Measurements from ENCODE around the gene MKNK2. TPM values are rescaled to one million over a fixed set of nuclear protein-coding genes. Genes with fewer than 3 reads are reported as not detected.

Gene MKNK2
- total and polyA plus RNA-seq, 2 donors (not counting 3 experiments of a cell fraction or from before 2014, with no cell fraction given) = 65.1 to 86.1 TPM

DNA sequence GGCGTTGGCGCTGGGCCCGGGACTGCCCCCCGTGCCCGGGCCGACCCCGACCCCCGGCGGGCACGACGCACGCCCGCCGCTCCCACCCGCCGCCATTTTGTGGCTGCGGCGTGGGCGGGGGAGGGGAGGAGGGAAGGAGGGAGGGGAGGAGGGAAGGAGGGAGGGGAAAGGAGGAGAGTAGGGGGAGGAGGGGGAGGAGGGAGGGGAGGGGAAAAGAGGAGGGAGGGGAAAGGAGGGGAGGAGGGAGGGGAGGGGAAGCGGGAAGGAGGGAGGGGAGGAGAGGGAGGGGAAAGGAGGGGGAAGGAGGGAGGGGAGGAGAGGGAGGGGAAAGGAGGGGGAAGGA, 35.5 kb downstream of the MKNK2 start, which contains the start of gene BTBD2:
BTBD2 (minus strand) TSS at position 107 of the 343 bp plus-strand sequence; CDS start at position 96, 11 bp downstream.
- H3K27me3 ChIP-seq (ENCODE audit: control insufficient read depth in 2 of 2, insufficient read depth in 2 of 2, low read length in 2 of 2) = no peaks in the 10 kb centered on the region
- H3K4me1 ChIP-seq (ENCODE audit: control insufficient read depth, extremely low read depth, insufficient read depth, low read length) = no peaks in the 10 kb centered on the region
- ChIA-PET CTCF (interaction anchor here (6.0 kb wide), 1 partner anchor 53 kb away, joined by 75 read pairs; no protein-coding TSS in a partner anchor), POLR2A (interaction anchor here (1.0 kb wide), 1 partner anchor 79 kb away, joined by 4 read pairs; no protein-coding TSS in a partner anchor)
- H2AFZ ChIP-seq (ENCODE audit: low read depth, low read length) = no peak within 1 kb of the TSS
- FAIRE-seq = no peak
- H3K4me3 ChIP-seq (replicated peaks in 1 of 3; ENCODE audit: insufficient read depth in 1 of 3, low read depth in 1 of 3, low read length in 3 of 3) = peak within 1 kb of the TSS; percentile 10 to 52 (median 48)
- DNase-seq (ENCODE audit: low read depth, low spot score) = no peak
- H3K9me1 ChIP-seq (replicated peaks; ENCODE audit: control insufficient read depth, extremely low read depth, insufficient read depth, low read length) = no peaks in the 10 kb centered on the region
- no peak within 1 kb of the TSS for H3K9ac ChIP-seq (replicated peaks; ENCODE audit: extremely low read depth, insufficient read depth, low read length)
- intact Hi-C loops (cut with micrococcal nuclease) (no loop called here), dilution Hi-C loops (cut with MboI; ENCODE audit: extremely low pct_ligation_motif_present, low sequenced_read_pairs) (no loop called here)
- H3K36me3 ChIP-seq (ENCODE audit: control insufficient read depth in 2 of 2, extremely low read depth in 1 of 2, insufficient read depth in 2 of 2, low read length in 2 of 2) = no peaks in the 10 kb centered on the region
- BruUV-seq (replicated peaks) = no TSS peak
- no peak within 1 kb of the TSS for H3K27ac ChIP-seq (ENCODE audit: insufficient read depth, low read depth, low read length)
- no peaks in the 10 kb centered on the region for H4K20me1 ChIP-seq (replicated peaks; ENCODE audit: control insufficient read depth, extremely low read depth, insufficient read depth, low read length)
- H3K79me2 ChIP-seq (ENCODE audit: control insufficient read depth, insufficient read depth, low read length) = peaks cover 12% of the 10 kb centered on the region
- H3K9me3 ChIP-seq (replicated peaks; ENCODE audit: control insufficient read depth, insufficient read depth, low read length) = no peaks in the 10 kb centered on the region
- peak within 1 kb of the TSS; percentile 36 for H3K4me2 ChIP-seq (ENCODE audit: insufficient read depth, low read length)
- TF ChIP-seq FOS (IDR thresholded peaks at IDR 0.05; ENCODE audit: borderline replicate concordance, insufficient read depth, low read length) (no peak), POLR2AphosphoS5 (IDR thresholded peaks at IDR 0.05; ENCODE audit: insufficient read depth, low read depth, low read length) (no peak), EZH2 (IDR thresholded peaks at IDR 0.05; ENCODE audit: borderline replicate concordance, low read depth, low read length, severe bottlenecking) (no peak), MYC (IDR thresholded peaks at IDR 0.05; ENCODE audit: low read depth, low read length) (no peak), JUN (IDR thresholded peaks at IDR 0.05; ENCODE audit: borderline replicate concordance, insufficient read depth, insufficient read length, low read depth) (no peak), GATA2 (IDR thresholded peaks at IDR 0.05; ENCODE audit: insufficient read depth, insufficient read length, low read depth, low read length) (no peak), POLR2A (IDR thresholded peaks at IDR 0.05; ENCODE audit: low read depth, low read length) (no peak)
- TF ChIP-seq, protein P1, sequence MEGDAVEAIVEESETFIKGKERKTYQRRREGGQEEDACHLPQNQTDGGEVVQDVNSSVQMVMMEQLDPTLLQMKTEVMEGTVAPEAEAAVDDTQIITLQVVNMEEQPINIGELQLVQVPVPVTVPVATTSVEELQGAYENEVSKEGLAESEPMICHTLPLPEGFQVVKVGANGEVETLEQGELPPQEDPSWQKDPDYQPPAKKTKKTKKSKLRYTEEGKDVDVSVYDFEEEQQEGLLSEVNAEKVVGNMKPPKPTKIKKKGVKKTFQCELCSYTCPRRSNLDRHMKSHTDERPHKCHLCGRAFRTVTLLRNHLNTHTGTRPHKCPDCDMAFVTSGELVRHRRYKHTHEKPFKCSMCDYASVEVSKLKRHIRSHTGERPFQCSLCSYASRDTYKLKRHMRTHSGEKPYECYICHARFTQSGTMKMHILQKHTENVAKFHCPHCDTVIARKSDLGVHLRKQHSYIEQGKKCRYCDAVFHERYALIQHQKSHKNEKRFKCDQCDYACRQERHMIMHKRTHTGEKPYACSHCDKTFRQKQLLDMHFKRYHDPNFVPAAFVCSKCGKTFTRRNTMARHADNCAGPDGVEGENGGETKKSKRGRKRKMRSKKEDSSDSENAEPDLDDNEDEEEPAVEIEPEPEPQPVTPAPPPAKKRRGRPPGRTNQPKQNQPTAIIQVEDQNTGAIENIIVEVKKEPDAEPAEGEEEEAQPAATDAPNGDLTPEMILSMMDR (IDR thresholded peaks at IDR 0.05; ENCODE audit: extremely low read depth in 1 of 2, insufficient read depth in 1 of 2, low read depth in 1 of 2, low read length in 2 of 2) = no peak
- TF ChIP-seq, protein P2, sequence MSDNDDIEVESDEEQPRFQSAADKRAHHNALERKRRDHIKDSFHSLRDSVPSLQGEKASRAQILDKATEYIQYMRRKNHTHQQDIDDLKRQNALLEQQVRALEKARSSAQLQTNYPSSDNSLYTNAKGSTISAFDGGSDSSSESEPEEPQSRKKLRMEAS (IDR thresholded peaks at IDR 0.05; ENCODE audit: insufficient read depth, insufficient read length) = no peak

Measured in endothelial cell of umbilical vein (primary cell).